CD14-positive monocyte (primary cell): ENCODE measurements around the gene HSH2D. TPM values are rescaled to one million over a fixed set of nuclear protein-coding genes. Genes with fewer than 3 reads are reported as not detected.

ENCODE experiments used
- DNase-seq, 3 donors: peaks; one replicate each; pipeline ENCODE4 v3.0.0-alpha.2; 2011 to 2022
- H2AFZ ChIP-seq: 2 replicates; pipeline ENCODE4 v1.6.0; 2012; ENCODE audit warnings: mild to moderate bottlenecking, low read depth, low read length, inconsistent platforms; ENCODE audit not compliant: insufficient read depth, poor library complexity, severe bottlenecking
- H3K27ac ChIP-seq, 2 donors: 1 replicate in 1 of 2; 2 replicates in 1 of 2; pipeline ENCODE4 v1.5.1; 2012 to 2013; ENCODE audit warnings: low read length in 2 of 2, control low read depth in 1 of 2, inconsistent platforms in 1 of 2, low read depth in 1 of 2, mild to moderate bottlenecking in 1 of 2
- H3K27me3 ChIP-seq, 2 donors: one replicate each; pipeline versions ENCODE4 v1.6.0 to v1.6.1; 2011 to 2013; ENCODE audit warnings: low read length in 2 of 2; ENCODE audit not compliant: control insufficient read depth in 2 of 2, insufficient read depth in 2 of 2
- H3K36me3 ChIP-seq, 2 donors: replicated peaks in 1 of 2; 1 replicate in 1 of 2; 2 replicates in 1 of 2; pipeline versions ENCODE4 v1.5.1 to v1.6.1; 2012 to 2013; ENCODE audit warnings: low read length in 2 of 2, control low read depth in 1 of 2, inconsistent platforms in 1 of 2, mild to moderate bottlenecking in 1 of 2; ENCODE audit not compliant: insufficient read depth in 2 of 2, control insufficient read depth in 1 of 2
- H3K4me1 ChIP-seq, 2 donors: 1 replicate in 1 of 2; 2 replicates in 1 of 2; pipeline versions ENCODE4 v1.5.1 to v1.6.1; 2012 to 2013; ENCODE audit warnings: low read length in 2 of 2, control low read depth in 1 of 2, inconsistent platforms in 1 of 2, mild to moderate bottlenecking in 1 of 2, moderate library complexity in 1 of 2; ENCODE audit not compliant: insufficient read depth in 2 of 2, control insufficient read depth in 1 of 2
- H3K4me2 ChIP-seq: replicated peaks from 2 replicates; pipeline ENCODE3; 2012; ENCODE audit warnings: low read length, moderate library complexity, mild to moderate bottlenecking; ENCODE audit not compliant: poor library complexity, severe bottlenecking; ENCODE audit errors: extremely low read depth
- H3K4me3 ChIP-seq, 3 experiments: fragments of 200-600 bp in 1 of 3; sonication (generic) in 1 of 3; replicated peaks in 1 of 3; 1 replicate in 2 of 3; 2 replicates in 1 of 3; pipeline ENCODE4 v1.5.1; 2011 to 2013; ENCODE audit warnings: low read length in 3 of 3, mild to moderate bottlenecking in 3 of 3, control low read depth in 2 of 3, low read depth in 2 of 3, inconsistent platforms in 1 of 3, moderate library complexity in 1 of 3
- H3K79me2 ChIP-seq: 2 replicates; pipeline ENCODE4 v1.6.0; 2012; ENCODE audit warnings: mild to moderate bottlenecking, control low read depth, inconsistent platforms, low read length, moderate library complexity; ENCODE audit not compliant: insufficient read depth
- H3K9ac ChIP-seq: 2 replicates; pipeline ENCODE4 v1.6.0; 2017; ENCODE audit warnings: low read length, mild to moderate bottlenecking; ENCODE audit not compliant: insufficient read depth, poor library complexity, severe bottlenecking
- H3K9me3 ChIP-seq, 2 donors: replicated peaks in 1 of 2; 1 replicate in 1 of 2; 2 replicates in 1 of 2; pipeline versions ENCODE4 v1.5.1 to v1.6.1; 2012 to 2013; ENCODE audit warnings: low read length in 2 of 2, control low read depth in 1 of 2; ENCODE audit not compliant: control insufficient read depth in 1 of 2, insufficient read depth in 1 of 2
- H4K20me1 ChIP-seq: 2 replicates; pipeline ENCODE4 v1.6.0; 2012; ENCODE audit warnings: mild to moderate bottlenecking, low read length, control low read depth, moderate library complexity; ENCODE audit not compliant: insufficient read depth
- H3K27ac Mint-ChIP-seq, 7 donors: one replicate each; pipeline ENCODE4 v1.8.0; 2020; ENCODE audit warnings: mild to moderate bottlenecking in 7 of 7, mixed read lengths in 7 of 7, moderate library complexity in 6 of 7, inconsistent platforms in 2 of 7
- H3K27me3 Mint-ChIP-seq, 3 donors: one replicate each; pipeline ENCODE4 v1.8.0; 2021 to 2022; ENCODE audit warnings: low read depth in 3 of 3, mild to moderate bottlenecking in 3 of 3, mixed read lengths in 3 of 3, moderate library complexity in 3 of 3, inconsistent platforms in 1 of 3
- H3K36me3 Mint-ChIP-seq, 2 donors: one replicate each; pipeline ENCODE4 v1.8.0; 2020; ENCODE audit warnings: mixed read lengths in 2 of 2, inconsistent platforms in 1 of 2, mild to moderate bottlenecking in 1 of 2
- H3K4me1 Mint-ChIP-seq: one replicate; pipeline ENCODE4 v1.8.0; 2020; ENCODE audit warnings: mild to moderate bottlenecking, mixed read lengths
- H3K4me3 Mint-ChIP-seq, 2 donors: one replicate each; pipeline ENCODE4 v1.8.0; 2020; ENCODE audit warnings: mild to moderate bottlenecking in 2 of 2, mixed read lengths in 2 of 2, moderate library complexity in 1 of 2
- H3K9me3 Mint-ChIP-seq, 7 donors: one replicate each; pipeline ENCODE4 v1.8.0; 2020 to 2022; ENCODE audit warnings: mixed read lengths in 7 of 7, mild to moderate bottlenecking in 6 of 7, moderate library complexity in 6 of 7, inconsistent platforms in 2 of 7
- WGBS: methylation state at CpG from one replicate; pipeline ENCODE4 v1.1.5; 2013; ENCODE audit warnings: missing lambda C conversion rate; ENCODE audit not compliant: insufficient coverage; 5-methylcytosine and 5-hydroxymethylcytosine counted together
- intact Hi-C, 2 donors: fragments of 100-400 bp; cut with micrococcal nuclease; formaldehyde crosslinking; loops; one replicate each; pipeline versions ENCODE4 v1.15.0 to v1.15.1; 2023
- polyA plus RNA-seq, 3 donors: library from polyadenylated mRNA; depleted of rRNA in 1 of 3; unstranded in 2 of 3; stranded (reverse) in 1 of 3; fragments of 300-500 nt in 2 of 3; fragments of >200 nt in 1 of 3; fragmentation: Illumina TruSeq in 2 of 3; gene quantifications; 1 replicate in 2 of 3; 2 replicates in 1 of 3; pipeline ENCODE4 v1.2.3, GENCODE V29; 2012 to 2021
- small RNA-seq: library from RNA; depleted of rRNA; stranded (forward); fragments of <200 nt; gene quantifications from one replicate; pipeline ENCODE3, GENCODE V24; 2012; ENCODE audit warnings: low read depth; ENCODE audit not compliant: insufficient read length
- TF ChIP-seq, protein P1 (sequence below): fragments of 200-600 bp; IDR thresholded peaks from one replicate; pipeline ENCODE4 v1.8.0; 2022; ENCODE audit warnings: antibody characterized with exemption, mild to moderate bottlenecking

HSH2D gene
- polyA plus RNA-seq, 3 donors = 13.8 to 106 (median 16.7) TPM

DNA sequence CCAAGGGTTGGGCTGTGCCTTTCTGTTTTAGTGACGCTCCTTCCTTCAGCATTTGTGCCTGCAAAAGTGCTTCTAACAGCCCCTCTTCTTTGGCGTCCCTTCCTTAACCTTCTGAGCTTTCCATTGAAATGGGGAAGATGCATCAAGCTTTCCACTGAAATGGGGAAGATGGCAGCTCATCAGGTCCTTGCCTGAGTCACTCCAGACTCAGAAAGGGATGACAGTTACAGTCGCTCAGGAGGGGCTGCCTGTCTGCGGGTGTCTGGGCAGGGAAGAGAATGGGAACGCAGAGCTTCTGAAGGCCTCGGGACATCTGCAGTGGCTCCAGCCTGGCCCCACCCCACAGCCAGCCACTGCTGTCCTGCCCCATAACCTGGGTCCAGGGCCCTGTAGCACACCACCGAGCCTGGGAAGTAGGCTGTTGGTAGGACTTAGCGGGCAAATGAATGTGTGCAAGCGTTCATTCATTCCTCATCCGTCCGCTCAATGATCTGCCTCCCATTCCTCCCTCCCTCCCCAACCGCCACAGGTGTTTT lies 64.1 kb downstream of the HSH2D start:
- no peak overlapping the region for H3K9ac ChIP-seq
- Mint-ChIP-seq H3K27me3 (no peaks in the 10 kb centered on the region), H3K36me3 (peaks cover 91 to 98% of the 10 kb centered on the region in 2 donors), H3K9me3 (peaks cover 0 to 1% (median 0%) of the 10 kb centered on the region in 7 donors), H3K4me3 (no peak overlapping the region), H3K27ac (peak overlapping the region in 2 of 7 donors; percentile 27 to 58), H3K4me1 (peaks cover 3% of the 10 kb centered on the region)
- H2AFZ ChIP-seq = no peak overlapping the region
- 94% methylated on average over 8 of the region's 12 CpGs for WGBS
- H3K27me3 ChIP-seq = no peaks in the 10 kb centered on the region
- no peaks in the 10 kb centered on the region for H3K9me3 ChIP-seq
- H3K4me2 ChIP-seq = no peak overlapping the region
- peaks cover 42% of the 10 kb centered on the region for H4K20me1 ChIP-seq
- peaks cover 91 to 100% of the 10 kb centered on the region in 2 donors for H3K36me3 ChIP-seq
- H3K27ac ChIP-seq = no peak overlapping the region
- intact Hi-C loops = no loop called here
- no peak for DNase-seq
- H3K4me3 ChIP-seq = no peak overlapping the region
- H3K79me2 ChIP-seq = peaks cover 45% of the 10 kb centered on the region
- TF ChIP-seq, protein P1, sequence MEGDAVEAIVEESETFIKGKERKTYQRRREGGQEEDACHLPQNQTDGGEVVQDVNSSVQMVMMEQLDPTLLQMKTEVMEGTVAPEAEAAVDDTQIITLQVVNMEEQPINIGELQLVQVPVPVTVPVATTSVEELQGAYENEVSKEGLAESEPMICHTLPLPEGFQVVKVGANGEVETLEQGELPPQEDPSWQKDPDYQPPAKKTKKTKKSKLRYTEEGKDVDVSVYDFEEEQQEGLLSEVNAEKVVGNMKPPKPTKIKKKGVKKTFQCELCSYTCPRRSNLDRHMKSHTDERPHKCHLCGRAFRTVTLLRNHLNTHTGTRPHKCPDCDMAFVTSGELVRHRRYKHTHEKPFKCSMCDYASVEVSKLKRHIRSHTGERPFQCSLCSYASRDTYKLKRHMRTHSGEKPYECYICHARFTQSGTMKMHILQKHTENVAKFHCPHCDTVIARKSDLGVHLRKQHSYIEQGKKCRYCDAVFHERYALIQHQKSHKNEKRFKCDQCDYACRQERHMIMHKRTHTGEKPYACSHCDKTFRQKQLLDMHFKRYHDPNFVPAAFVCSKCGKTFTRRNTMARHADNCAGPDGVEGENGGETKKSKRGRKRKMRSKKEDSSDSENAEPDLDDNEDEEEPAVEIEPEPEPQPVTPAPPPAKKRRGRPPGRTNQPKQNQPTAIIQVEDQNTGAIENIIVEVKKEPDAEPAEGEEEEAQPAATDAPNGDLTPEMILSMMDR = no peak
- H3K4me1 ChIP-seq = no peaks in the 10 kb centered on the region

Small RNAs within 50 kb of the gene (small RNA-seq; reads per million reads assigned to genes)
- gene RF00017 = not detected

Other genes with a start within 250 kb of the HSH2D start
- not detected for gene CYP4F2, start 245.6 kb upstream of the HSH2D start, polyA plus RNA-seq
- not detected for gene CYP4F11, start 209.2 kb upstream of the HSH2D start, polyA plus RNA-seq
- gene OR10H4, start 194.7 kb upstream of the HSH2D start, polyA plus RNA-seq = not detected
- 100 to 1,000 TPM; 144 to 170 (median 146) TPM for gene TPM4, start 67.2 kb upstream of the HSH2D start, polyA plus RNA-seq
- gene RAB8A, start 31.8 kb upstream of the HSH2D start, polyA plus RNA-seq = 100 to 1,000 TPM; 109 to 124 (median 114) TPM
- not detected for gene CIB3, start 29.8 kb downstream of the HSH2D start, polyA plus RNA-seq
- gene FAM32A, start 41.7 kb downstream of the HSH2D start, polyA plus RNA-seq = 100 to 1,000 TPM in 2 of 3 donors, 10 to 100 TPM in 1; 92.2 to 245 (median 219) TPM
- 100 to 1,000 TPM; 103 to 134 (median 133) TPM for gene AP1M1, start 54.2 kb downstream of the HSH2D start, polyA plus RNA-seq
- 100 to 1,000 TPM in 1 of 3 donors, 10 to 100 TPM in 2; 34.0 to 331 (median 51.4) TPM for gene KLF2, start 181.1 kb downstream of the HSH2D start, polyA plus RNA-seq